Liver (tissue), 9 donors: ENCODE measurements around the gene CLIC1. TPM values are rescaled to one million over a fixed set of nuclear protein-coding genes. Genes with fewer than 3 reads are reported as not detected.

Experiments used
- DNase-seq: peaks from one replicate; pipeline ENCODE4 v3.0.0-alpha.2; 2017; ENCODE audit warnings: low spot score
- H3K27ac ChIP-seq, 2 donors: one replicate each; pipeline ENCODE4 v1.7.0; 2013; ENCODE audit warnings: inconsistent platforms in 2 of 2, low read length in 2 of 2, control low read depth in 1 of 2, low read depth in 1 of 2, mild to moderate bottlenecking in 1 of 2
- H3K27me3 ChIP-seq, 4 donors: one replicate each; pipeline versions ENCODE4 v1.6.1 to v1.7.0; 2013; ENCODE audit warnings: low read length in 3 of 4, inconsistent platforms in 1 of 4, mild to moderate bottlenecking in 1 of 4, moderate library complexity in 1 of 4; ENCODE audit not compliant: control insufficient read depth in 4 of 4, insufficient read depth in 4 of 4
- H3K36me3 ChIP-seq, 4 donors: one replicate each; pipeline versions ENCODE4 v1.6.1 to v1.7.0; 2013; ENCODE audit warnings: low read length in 3 of 4, mild to moderate bottlenecking in 3 of 4, low read depth in 1 of 4, moderate library complexity in 1 of 4; ENCODE audit not compliant: control insufficient read depth in 4 of 4, insufficient read depth in 3 of 4
- H3K4me1 ChIP-seq, 4 donors: one replicate each; pipeline versions ENCODE4 v1.6.1 to v1.7.0; 2013; ENCODE audit warnings: low read length in 3 of 4, mild to moderate bottlenecking in 3 of 4, moderate library complexity in 1 of 4; ENCODE audit not compliant: control insufficient read depth in 4 of 4, insufficient read depth in 4 of 4
- H3K4me3 ChIP-seq, 3 donors: one replicate each; pipeline versions ENCODE4 v1.6.1 to v1.7.0; 2013; ENCODE audit warnings: low read length in 3 of 3, control low read depth in 1 of 3, low read depth in 1 of 3, mild to moderate bottlenecking in 1 of 3
- H3K9ac ChIP-seq, 2 donors: one replicate each; pipeline ENCODE4 v1.7.0; 2013; ENCODE audit warnings: low read length in 2 of 2, mild to moderate bottlenecking in 2 of 2, moderate library complexity in 2 of 2, control low read depth in 1 of 2, low read depth in 1 of 2
- H3K9me3 ChIP-seq, 4 donors: one replicate each; pipeline versions ENCODE4 v1.6.1 to v1.7.0; 2013; ENCODE audit warnings: low read length in 3 of 4; ENCODE audit not compliant: control insufficient read depth in 4 of 4
- EGR1 ChIP-seq, 2 donors: IDR thresholded peaks; 2 replicates each; pipeline ENCODE4 v1.6.1; 2016 to 2018; ENCODE audit warnings: antibody characterized with exemption in 2 of 2, low read depth in 2 of 2
- FOXA1 ChIP-seq: IDR thresholded peaks from 2 replicates; pipeline ENCODE4 v1.6.1; 2016; ENCODE audit warnings: antibody characterized with exemption
- GABPA ChIP-seq, 2 donors: IDR thresholded peaks in 1 of 2; conservative IDR thresholded peaks in 1 of 2; 2 replicates each; pipeline ENCODE4 v1.6.1; 2016; ENCODE audit warnings: antibody characterized with exemption in 2 of 2, mild to moderate bottlenecking in 1 of 2, moderate library complexity in 1 of 2
- HNF4A ChIP-seq, 2 donors: conservative IDR thresholded peaks; 2 replicates each; pipeline ENCODE4 v1.6.1; 2016; ENCODE audit warnings: antibody characterized with exemption in 2 of 2, mild to moderate bottlenecking in 2 of 2
- HNF4G ChIP-seq: IDR thresholded peaks from 2 replicates; pipeline ENCODE4 v1.6.1; 2016; ENCODE audit warnings: antibody characterized with exemption
- NR2F2 ChIP-seq: IDR thresholded peaks from 2 replicates; pipeline ENCODE4 v1.6.1; 2016; ENCODE audit warnings: antibody characterized with exemption
- TAF1 ChIP-seq: conservative IDR thresholded peaks from 2 replicates; pipeline ENCODE4 v1.6.1; 2016; ENCODE audit warnings: antibody characterized with exemption, mild to moderate bottlenecking
- YY1 ChIP-seq: IDR thresholded peaks from 2 replicates; pipeline ENCODE4 v1.6.1; 2016; ENCODE audit warnings: antibody characterized with exemption, mild to moderate bottlenecking
- WGBS: extraction: QIAGEN DNeasy Blood & Tissue Kit; methylation state at CpG from one replicate; pipeline ENCODE4 v1.1.7; 2013; 5-methylcytosine and 5-hydroxymethylcytosine counted together
- polyA plus RNA-seq, 2 donors: library from polyadenylated mRNA; stranded (reverse) in 1 of 2; unstranded in 1 of 2; fragments of 200-250 nt in 1 of 2; fragments of >200 nt in 1 of 2; fragmentation: Nextera tagmentation in 1 of 2; extraction: Ambion mirVana in 1 of 2; gene quantifications; one replicate each; pipeline versions ENCODE4 v1.2.1 to v1.2.3, GENCODE V29; 2013 to 2015
- total RNA-seq, 2 donors: library from RNA; depleted of rRNA; stranded (reverse); fragments of >200 nt; gene quantifications; one replicate each; pipeline ENCODE4 v1.2.3, GENCODE V29; 2014
- TF ChIP-seq, protein P1 (sequence below): IDR thresholded peaks from 2 replicates; pipeline ENCODE4 v1.6.1; 2016; ENCODE audit warnings: antibody characterized with exemption
- TF ChIP-seq, protein P2 (sequence below): IDR thresholded peaks from 2 replicates; pipeline ENCODE4 v1.6.1; 2016; ENCODE audit warnings: antibody characterized with exemption
- TF ChIP-seq, protein P3 (sequence below): IDR thresholded peaks from 2 replicates; pipeline ENCODE4 v1.6.1; 2016; ENCODE audit warnings: antibody characterized with exemption
- TF ChIP-seq, protein P4 (sequence below): IDR thresholded peaks from 2 replicates; pipeline ENCODE4 v1.6.1; 2016; ENCODE audit warnings: antibody characterized with exemption, mild to moderate bottlenecking
- donor health status: healthy.
- donor health status: healthy.
- donor health status: healthy.
- donor health status: healthy.
- donor health status: healthy.

The CLIC1 gene
- total and polyA plus RNA-seq, 4 donors = 56.5 to 124 (median 64.5) TPM

DNA sequence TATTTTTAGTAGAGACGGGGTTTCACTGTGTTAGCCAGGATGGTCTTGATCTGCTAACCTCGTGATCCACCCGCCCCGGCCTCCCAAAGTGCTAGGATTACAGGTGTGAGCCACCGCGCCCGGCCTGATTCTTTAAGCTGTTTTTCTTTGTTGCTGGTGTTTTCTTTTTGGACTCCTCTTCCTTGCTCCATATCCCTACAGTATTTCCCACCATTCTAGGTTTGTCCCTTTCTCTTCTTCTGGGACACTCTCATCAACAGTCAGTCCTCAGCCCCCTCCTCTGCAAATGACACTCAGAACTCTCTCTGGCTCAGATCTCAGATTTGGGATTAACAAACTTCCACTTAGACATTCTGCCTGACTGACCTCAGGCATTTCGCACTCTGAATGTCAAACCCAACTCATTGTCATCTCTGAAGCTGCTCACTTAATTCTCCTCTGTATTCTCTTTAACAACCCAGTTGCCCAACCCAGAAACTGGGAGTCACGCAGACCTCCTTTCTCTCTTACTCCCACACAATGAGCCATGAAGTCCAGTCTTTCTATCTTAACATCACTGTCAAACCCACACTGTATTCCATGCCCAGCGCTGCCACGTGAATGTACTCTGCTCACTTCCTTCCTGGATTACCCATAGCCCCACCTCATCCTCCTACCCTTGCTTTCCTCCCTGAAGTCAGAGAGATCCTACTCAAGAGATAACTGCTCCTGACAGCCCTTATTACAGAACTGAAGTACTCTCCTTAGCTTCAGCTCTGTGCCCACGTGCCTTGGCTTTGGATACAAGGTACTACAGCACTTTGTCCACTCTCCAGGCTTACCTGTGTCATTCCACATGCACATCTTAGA lies 10.6 kb downstream of the CLIC1 start:
- no peak overlapping the region for H3K4me3 ChIP-seq
- no peak overlapping the region for H3K27ac ChIP-seq
- no peaks in the 10 kb centered on the region for H3K9me3 ChIP-seq
- 88% methylated on average over 12 of the region's 12 CpGs for WGBS
- H3K36me3 ChIP-seq = peaks cover 0 to 9% (median 2%) of the 10 kb centered on the region in 4 donors
- no peak for DNase-seq
- peaks cover 3 to 17% (median 10%) of the 10 kb centered on the region in 4 donors for H3K4me1 ChIP-seq
- TF ChIP-seq EGR1 (IDR thresholded peaks at IDR 0.05; ENCODE audit: low read depth in 2 of 2) (no peak), FOXA1 (no peak), TAF1 (no peak), HNF4G (no peak), NR2F2 (no peak), YY1 (no peak), GABPA (IDR thresholded peaks at IDR 0.05 in 1 of 2, conservative IDR thresholded peaks at IDR 0.05 in 1 of 2) (no peak)
- TF ChIP-seq, protein P1, sequence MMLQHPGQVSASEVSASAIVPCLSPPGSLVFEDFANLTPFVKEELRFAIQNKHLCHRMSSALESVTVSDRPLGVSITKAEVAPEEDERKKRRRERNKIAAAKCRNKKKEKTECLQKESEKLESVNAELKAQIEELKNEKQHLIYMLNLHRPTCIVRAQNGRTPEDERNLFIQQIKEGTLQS = no peak
- TF ChIP-seq, protein P2, sequence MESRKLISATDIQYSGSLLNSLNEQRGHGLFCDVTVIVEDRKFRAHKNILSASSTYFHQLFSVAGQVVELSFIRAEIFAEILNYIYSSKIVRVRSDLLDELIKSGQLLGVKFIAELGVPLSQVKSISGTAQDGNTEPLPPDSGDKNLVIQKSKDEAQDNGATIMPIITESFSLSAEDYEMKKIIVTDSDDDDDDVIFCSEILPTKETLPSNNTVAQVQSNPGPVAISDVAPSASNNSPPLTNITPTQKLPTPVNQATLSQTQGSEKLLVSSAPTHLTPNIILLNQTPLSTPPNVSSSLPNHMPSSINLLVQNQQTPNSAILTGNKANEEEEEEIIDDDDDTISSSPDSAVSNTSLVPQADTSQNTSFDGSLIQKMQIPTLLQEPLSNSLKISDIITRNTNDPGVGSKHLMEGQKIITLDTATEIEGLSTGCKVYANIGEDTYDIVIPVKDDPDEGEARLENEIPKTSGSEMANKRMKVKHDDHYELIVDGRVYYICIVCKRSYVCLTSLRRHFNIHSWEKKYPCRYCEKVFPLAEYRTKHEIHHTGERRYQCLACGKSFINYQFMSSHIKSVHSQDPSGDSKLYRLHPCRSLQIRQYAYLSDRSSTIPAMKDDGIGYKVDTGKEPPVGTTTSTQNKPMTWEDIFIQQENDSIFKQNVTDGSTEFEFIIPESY = no peak
- TF ChIP-seq, protein P3, sequence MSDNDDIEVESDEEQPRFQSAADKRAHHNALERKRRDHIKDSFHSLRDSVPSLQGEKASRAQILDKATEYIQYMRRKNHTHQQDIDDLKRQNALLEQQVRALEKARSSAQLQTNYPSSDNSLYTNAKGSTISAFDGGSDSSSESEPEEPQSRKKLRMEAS = no peak
- H3K27me3 ChIP-seq = no peaks in the 10 kb centered on the region
- H3K9ac ChIP-seq = no peak overlapping the region

DNA sequence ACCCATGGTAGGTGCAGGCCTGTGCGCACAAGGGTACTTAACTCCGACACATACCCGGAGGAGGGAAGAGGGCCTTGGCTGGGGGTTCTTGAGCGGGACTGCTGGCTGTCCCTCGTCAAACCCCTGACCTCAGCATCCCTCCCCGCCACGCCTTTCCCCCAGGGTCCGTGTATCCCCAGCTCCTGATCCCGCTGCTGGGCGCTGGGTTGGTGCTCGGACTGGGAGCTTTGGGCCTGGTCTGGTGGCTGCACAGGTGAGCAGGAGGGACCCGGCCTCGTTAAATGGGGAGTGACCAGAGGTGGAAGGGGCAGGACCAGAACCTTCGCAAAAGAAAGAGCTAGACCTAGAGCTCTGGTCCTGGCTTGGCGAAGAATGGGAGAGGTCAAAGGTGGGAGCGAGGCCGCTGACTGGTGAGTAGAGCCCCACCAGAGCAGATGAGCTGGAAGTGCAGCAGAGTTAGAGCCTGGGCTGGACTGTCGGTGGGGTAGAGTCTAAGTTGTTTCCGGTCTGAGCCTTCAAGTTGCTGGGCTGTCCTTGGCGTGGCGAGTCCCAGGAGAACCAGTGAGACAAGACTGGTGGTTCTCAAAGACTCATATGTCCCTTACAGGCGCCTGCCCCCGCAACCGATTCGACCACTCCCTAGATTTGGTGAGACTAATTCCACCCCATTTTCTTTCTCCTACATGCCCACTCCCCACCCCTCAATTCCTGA lies 12.2 kb downstream of the CLIC1 start:
- H3K4me3 ChIP-seq = no peak overlapping the region
- H3K9ac ChIP-seq = no peak overlapping the region
- peaks cover 3 to 13% (median 6%) of the 10 kb centered on the region in 4 donors for H3K4me1 ChIP-seq
- no peaks in the 10 kb centered on the region for H3K27me3 ChIP-seq
- DNase-seq = no peak
- H3K36me3 ChIP-seq = peaks cover 0 to 8% (median 2%) of the 10 kb centered on the region in 4 donors
- no peaks in the 10 kb centered on the region for H3K9me3 ChIP-seq
- no peak overlapping the region for H3K27ac ChIP-seq
- 94% methylated on average over 25 of the region's 25 CpGs for WGBS
- TF ChIP-seq HNF4G (no peak), HNF4A (conservative IDR thresholded peaks at IDR 0.05) (no peak), NR2F2 (no peak), YY1 (no peak)
- TF ChIP-seq, protein P4, sequence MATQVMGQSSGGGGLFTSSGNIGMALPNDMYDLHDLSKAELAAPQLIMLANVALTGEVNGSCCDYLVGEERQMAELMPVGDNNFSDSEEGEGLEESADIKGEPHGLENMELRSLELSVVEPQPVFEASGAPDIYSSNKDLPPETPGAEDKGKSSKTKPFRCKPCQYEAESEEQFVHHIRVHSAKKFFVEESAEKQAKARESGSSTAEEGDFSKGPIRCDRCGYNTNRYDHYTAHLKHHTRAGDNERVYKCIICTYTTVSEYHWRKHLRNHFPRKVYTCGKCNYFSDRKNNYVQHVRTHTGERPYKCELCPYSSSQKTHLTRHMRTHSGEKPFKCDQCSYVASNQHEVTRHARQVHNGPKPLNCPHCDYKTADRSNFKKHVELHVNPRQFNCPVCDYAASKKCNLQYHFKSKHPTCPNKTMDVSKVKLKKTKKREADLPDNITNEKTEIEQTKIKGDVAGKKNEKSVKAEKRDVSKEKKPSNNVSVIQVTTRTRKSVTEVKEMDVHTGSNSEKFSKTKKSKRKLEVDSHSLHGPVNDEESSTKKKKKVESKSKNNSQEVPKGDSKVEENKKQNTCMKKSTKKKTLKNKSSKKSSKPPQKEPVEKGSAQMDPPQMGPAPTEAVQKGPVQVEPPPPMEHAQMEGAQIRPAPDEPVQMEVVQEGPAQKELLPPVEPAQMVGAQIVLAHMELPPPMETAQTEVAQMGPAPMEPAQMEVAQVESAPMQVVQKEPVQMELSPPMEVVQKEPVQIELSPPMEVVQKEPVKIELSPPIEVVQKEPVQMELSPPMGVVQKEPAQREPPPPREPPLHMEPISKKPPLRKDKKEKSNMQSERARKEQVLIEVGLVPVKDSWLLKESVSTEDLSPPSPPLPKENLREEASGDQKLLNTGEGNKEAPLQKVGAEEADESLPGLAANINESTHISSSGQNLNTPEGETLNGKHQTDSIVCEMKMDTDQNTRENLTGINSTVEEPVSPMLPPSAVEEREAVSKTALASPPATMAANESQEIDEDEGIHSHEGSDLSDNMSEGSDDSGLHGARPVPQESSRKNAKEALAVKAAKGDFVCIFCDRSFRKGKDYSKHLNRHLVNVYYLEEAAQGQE = no peak
